ENCODE measurements around the gene RAB11FIP5. TPM values are rescaled to one million over a fixed set of nuclear protein-coding genes. Genes with fewer than 3 reads are reported as not detected.

Gene RAB11FIP5
- total and polyA plus RNA-seq, 8 donors: 10.1 to 17.6 (median 15.2) TPM

GRCh38 chr2:73031725-73032701 lies 80.7 kb downstream of the RAB11FIP5 start:
- no peaks in the 10 kb centered on the region for H3K9me3 ChIP-seq
- no peaks in the 10 kb centered on the region for H3K27me3 ChIP-seq
- peak; percentile 74 to 91 (median 84) for ATAC-seq
- H3K4me3 ChIP-seq: no peak overlapping the region
- H3K27ac ChIP-seq: no peak overlapping the region
- 57 to 64% methylated on average over 10 of the region's 10 CpGs for WGBS, 2 donors
- H3K4me1 ChIP-seq: peaks cover 0 to 10% (median 0%) of the 10 kb centered on the region in 3 donors
- no peak for TF ChIP-seq CTCF (IDR thresholded peaks at IDR 0.05)
- peak in 2 of 6 donors; percentile 11 to 18 for DNase-seq
- no peak for FAIRE-seq
- intact Hi-C loops (cut with DNase I): no loop called here
- no peaks in the 10 kb centered on the region for H3K36me3 ChIP-seq

GRCh38 chr2:73031095-73031678 lies 81.6 kb downstream of the RAB11FIP5 start:
- Histone ChIP-seq H3K9me3 (no peaks in the 10 kb centered on the region), H3K4me3 (no peak overlapping the region), H3K27me3 (no peaks in the 10 kb centered on the region), H3K36me3 (no peaks in the 10 kb centered on the region), H3K4me1 (peaks cover 0 to 10% (median 0%) of the 10 kb centered on the region in 3 donors), H3K27ac (no peak overlapping the region)
- WGBS, 2 donors: 93 to 98% methylated on average over 3 of the region's 3 CpGs
- FAIRE-seq (no peak), ATAC-seq (no peak), DNase-seq (no peak)
- intact Hi-C loops (cut with DNase I): no loop called here
- TF ChIP-seq CTCF (IDR thresholded peaks at IDR 0.05): no peak

GRCh38 chr2:73028841-73029240 lies 83.9 kb downstream of the RAB11FIP5 start:
- ATAC-seq: no peak
- H3K27me3 ChIP-seq: no peaks in the 10 kb centered on the region
- H3K4me1 ChIP-seq: peaks cover 0 to 10% (median 0%) of the 10 kb centered on the region in 3 donors
- no peak overlapping the region for H3K4me3 ChIP-seq
- intact Hi-C loops (cut with DNase I): no loop called here
- no peak for TF ChIP-seq CTCF (IDR thresholded peaks at IDR 0.05)
- no peak overlapping the region for H3K27ac ChIP-seq
- DNase-seq: no peak
- H3K36me3 ChIP-seq: no peaks in the 10 kb centered on the region
- no peaks in the 10 kb centered on the region for H3K9me3 ChIP-seq
- WGBS, 2 donors: 84 to 86% methylated on average over 10 of the region's 10 CpGs
- no peak for FAIRE-seq

- WGBS, 2 donors: 67 to 80% methylated on average over 1 of the region's 1 CpG
- no peak for ATAC-seq
- Histone ChIP-seq H3K9me3 (no peaks in the 10 kb centered on the region), H3K27ac (no peak overlapping the region), H3K4me1 (peaks cover 0 to 5% (median 0%) of the 10 kb centered on the region in 3 donors), H3K27me3 (no peaks in the 10 kb centered on the region), H3K36me3 (no peaks in the 10 kb centered on the region), H3K4me3 (no peak overlapping the region)
- TF ChIP-seq CTCF (IDR thresholded peaks at IDR 0.05): no peak
- DNase-seq: no peak
- intact Hi-C loops (cut with DNase I): no loop called here
- no peak for FAIRE-seq
Measured at GRCh38 chr2:73027340-73027739, 85.4 kb downstream of the RAB11FIP5 start.

All from pancreas (tissue), 10 donors.